Fibroblast of skin of left quadriceps (primary cell): ENCODE measurements around the gene SNRNP25.
A peak's percentile ranks its signal among the peaks of the same experiment; 100 is the strongest.

ENCODE experiments used
- DNase-seq, 2 experiments: peaks; one replicate each; pipeline ENCODE4 v3.0.0-alpha.2; 2013; ENCODE audit warnings: low read depth in 2 of 2

SNRNP25 gene

DNA sequence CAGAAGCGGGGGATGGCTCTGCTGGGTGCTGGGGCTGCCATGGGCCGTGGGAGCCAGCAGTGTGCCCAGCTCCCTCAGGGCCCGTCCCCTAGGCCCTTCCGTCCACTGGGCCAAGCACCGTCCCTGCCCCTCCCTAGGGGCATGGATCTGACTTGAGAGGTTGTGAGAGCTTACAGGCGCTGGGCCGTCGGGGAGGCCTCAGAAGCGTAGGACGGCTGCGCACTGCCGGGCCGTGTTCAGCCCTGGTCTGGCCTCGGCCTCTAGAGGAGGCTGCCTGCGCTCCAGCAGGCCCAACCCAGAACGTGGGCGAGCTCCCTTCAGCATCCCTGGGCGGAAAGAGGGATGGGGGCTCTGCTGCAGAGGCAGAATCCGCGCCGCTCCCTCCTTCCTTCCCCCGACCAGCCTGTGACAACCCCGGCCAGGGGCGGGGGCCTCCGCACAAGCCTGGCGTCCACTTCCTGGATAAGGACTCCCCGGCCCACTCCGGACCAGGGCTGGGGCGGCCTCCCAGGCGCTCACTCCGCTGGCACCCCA lies 23.7 kb downstream of the SNRNP25 start:
- DNase-seq, result no peak

DNA sequence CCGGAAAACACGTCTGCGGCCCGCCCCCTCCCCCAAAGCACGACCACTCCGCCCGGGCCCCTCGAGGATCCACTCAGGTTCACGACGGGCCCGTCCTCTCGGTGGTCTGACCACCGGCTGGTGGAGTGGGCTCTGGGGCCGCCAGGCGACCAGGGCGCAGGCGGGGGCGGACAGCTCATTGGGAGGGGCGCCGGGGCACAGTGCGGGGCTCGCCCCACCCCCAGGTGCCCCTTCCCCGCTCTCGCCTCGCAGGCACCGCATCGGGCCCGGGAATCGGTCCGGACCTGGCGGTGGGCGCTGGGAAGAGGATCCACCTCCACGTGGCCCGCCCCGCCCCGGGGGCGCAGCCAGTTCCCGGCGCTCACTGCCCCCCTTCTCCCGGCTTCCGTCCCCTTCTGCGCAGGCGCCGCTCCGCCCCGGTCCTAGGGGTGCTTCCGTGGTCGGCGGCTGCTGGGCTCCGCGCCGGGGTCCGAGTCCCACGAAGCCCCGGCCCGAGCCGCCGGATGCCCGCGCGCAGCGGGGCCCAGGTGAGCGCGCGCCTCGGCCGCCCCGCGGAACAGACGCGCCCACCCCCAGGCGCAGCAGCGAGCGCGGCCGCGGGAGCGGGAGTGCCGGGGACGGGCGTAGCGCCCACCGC lies 24.3 kb downstream of the SNRNP25 start, which contains the start of gene MPG:
Gene MPG, plus strand, starts transcription at position 419 of the 637 bp plus-strand sequence. Its CDS starts 85 bp downstream, at position 504.
- peak; percentile 57 to 62 for DNase-seq

DNA sequence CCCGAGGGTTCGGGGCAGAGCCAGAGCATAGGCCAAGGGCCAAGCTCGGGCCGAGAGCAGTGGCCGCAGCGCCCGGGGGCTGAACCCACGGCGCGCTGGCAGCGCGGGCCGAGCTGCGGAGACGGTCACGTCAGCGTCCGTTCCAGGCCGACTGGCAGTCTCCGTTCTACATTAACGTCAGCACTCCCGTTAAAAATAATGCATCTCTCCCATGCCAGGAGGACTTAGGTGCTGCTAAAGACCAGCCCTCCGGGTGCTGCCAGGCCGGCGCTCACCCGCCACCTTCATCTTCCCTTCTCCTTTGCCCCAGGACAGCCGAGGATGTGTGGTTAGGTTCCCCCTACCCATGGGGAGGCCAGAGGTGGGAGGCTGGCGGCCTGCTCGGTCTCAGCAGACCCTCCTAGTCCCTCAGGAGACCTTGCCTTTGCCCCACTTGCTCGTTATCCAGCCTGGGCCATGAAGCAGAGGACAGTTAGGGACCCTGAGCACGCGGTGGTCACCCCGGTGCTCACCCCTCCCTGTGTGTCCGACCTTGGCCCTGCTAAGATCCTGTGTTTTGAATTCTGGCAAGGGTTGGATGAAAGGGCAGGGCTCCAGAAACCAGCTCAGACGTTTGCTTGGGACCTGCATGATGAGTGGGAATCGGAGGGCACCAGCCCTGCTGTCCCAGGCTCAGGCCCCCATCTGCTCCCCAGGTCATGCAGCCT lies 25.0 kb downstream of the SNRNP25 start:
- no peak for DNase-seq

DNA sequence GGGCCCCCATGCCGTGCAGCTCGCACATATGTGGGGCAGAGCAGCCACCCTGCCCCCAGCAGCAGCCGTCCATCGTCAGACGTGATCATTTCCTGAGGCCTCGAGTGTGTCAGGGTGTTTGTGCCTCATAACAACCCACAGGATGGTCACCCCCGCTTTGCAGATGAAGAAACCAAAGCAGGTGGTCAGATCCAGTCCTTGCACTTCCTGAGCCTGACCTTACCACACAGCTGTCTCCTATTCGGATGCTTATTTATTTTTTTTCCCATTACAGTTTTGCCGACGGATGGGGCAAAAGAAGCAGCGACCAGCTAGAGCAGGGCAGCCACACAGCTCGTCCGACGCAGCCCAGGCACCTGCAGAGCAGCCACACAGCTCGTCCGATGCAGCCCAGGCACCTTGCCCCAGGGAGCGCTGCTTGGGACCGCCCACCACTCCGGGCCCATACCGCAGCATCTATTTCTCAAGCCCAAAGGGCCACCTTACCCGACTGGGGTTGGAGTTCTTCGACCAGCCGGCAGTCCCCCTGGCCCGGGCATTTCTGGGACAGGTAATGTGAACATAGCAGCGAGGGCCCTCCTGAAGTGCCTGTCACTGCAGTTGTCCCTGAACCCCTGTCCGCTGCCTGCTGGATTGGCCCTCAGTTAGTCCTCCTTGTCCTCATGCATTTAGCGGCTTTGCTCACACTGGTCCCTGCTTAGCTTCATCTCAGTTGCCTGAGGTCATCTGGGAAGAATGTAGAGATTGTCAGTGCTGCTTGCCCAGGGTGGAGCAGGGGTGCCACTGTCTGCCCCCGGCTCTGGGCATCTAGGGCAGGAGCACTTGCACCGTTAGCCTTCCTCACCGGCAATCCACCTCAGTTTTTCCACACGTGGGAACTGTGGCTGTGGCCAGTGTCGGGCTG lies 25.8 kb downstream of the SNRNP25 start:
- no peak for DNase-seq

DNA sequence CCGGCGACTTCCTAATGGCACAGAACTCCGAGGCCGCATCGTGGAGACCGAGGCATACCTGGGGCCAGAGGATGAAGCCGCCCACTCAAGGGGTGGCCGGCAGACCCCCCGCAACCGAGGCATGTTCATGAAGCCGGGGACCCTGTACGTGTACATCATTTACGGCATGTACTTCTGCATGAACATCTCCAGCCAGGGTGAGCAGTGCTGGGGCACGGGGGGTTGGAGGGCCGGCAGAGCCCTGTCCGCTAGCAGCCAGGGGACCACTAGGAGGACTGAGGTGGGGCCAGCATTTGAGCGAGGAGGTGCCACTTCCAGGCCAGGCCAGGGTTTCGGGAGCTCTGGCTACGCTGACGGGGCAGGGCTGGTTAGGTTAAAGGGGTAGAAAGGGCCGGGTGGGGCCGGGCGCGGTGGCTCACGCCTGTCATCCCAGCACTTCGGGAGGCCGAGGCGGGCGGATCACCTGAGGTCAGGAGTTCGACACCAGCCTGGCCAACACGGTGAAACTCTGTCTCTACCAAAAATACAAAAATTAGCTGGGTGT lies 29.5 kb downstream of the SNRNP25 start:
- DNase-seq, result no peak

DNA sequence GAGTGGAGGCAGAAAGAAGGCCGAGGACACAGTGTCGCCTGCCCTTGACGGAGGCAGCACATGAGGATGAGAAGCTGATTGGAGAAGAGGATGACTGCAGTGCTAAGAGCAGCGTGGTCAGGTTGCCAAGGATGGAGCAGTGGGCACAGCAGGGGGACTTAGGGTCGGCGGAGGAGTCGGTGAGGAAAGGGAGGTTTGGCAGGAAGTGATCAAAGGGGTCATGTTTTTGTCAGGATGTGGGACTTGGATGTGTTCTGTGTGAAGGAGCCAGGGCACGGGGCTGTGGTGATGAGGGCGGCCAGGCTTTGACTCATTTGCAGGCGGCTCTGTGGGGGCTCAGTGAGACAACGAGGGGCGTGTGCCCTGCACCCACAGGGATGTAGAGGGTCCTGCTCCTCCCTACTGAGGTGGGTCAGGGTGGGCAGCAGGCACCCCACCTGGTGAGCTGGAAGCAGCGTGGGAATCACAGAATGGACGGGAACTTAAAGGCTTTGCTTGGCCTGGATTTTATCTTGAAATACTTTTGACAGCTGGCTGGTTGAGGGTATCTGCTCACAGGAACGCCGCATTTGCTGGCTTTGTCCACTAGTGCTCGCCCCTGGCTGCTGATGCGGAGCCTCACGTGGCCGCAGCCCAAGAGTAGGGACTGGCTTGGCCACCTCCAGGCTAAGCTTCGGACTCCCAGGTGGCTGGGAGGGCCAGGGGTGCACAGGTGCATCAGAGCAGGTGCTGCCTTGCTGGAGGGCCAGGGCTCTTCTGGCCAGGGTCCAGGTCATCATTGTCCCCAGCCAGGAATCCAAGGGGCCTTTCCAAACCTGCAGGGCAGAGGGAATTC lies 30.4 kb downstream of the SNRNP25 start:
- DNase-seq, result no peak

DNA sequence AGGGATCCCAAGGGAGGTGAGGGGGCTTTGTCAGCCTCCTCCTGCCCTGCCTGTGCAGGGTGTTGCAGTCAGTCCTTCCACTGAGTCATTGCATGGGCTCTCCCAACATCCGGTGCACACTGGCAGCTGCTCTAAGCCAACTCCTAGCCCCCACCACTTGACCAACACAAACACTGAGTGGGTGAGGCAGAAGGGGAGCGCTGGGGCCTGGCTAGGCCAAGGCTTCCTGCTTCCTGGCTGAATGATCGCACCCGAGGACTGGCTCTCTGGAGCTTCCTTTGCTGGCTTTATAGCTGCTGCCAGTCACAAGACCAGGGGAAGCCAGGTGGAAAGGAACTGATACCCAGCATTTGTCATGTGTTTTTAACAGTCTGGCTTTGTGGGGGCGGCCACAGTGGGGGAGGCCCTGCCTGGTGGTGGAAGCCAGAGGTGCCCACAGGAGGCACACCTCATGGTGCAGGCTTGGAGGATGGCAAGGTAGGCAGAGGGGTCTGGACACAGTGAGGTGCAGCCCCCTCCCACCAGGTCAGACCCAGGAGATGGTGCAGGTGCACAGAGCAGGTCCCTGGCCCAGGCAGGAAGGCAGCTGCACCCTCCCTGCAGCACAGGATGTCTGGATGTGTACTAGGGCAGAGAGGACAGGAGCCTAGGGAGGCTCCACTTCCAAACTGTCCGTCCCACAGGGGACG lies 31.2 kb downstream of the SNRNP25 start:
- no peak for DNase-seq

DNA sequence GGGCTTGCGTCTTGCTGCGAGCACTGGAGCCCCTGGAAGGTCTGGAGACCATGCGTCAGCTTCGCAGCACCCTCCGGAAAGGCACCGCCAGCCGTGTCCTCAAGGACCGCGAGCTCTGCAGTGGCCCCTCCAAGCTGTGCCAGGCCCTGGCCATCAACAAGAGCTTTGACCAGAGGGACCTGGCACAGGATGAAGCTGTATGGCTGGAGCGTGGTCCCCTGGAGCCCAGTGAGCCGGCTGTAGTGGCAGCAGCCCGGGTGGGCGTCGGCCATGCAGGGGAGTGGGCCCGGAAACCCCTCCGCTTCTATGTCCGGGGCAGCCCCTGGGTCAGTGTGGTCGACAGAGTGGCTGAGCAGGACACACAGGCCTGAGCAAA lies 31.8 kb downstream of the SNRNP25 start:
- DNase-seq, result no peak

DNA sequence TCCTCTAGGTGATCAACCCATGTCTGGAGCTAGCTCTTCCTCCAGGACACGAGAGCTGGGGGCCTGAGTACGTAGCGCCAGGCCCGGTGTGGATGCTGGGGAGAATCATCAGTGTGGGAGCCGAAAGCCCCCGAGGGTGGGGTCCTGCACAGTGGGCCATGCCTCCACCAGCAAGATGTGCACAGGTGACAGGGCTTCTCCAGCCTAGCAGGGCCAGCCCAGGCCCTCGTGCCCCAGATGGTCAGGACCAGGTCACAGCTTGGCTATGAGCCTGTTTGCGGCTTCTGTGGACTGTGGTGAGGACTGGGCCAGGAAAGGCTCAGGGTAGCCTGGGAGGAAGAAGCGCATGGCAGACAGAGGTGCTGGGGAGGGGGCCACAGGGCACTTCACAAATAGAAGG lies 32.2 kb downstream of the SNRNP25 start:
- DNase-seq, result no peak

DNA sequence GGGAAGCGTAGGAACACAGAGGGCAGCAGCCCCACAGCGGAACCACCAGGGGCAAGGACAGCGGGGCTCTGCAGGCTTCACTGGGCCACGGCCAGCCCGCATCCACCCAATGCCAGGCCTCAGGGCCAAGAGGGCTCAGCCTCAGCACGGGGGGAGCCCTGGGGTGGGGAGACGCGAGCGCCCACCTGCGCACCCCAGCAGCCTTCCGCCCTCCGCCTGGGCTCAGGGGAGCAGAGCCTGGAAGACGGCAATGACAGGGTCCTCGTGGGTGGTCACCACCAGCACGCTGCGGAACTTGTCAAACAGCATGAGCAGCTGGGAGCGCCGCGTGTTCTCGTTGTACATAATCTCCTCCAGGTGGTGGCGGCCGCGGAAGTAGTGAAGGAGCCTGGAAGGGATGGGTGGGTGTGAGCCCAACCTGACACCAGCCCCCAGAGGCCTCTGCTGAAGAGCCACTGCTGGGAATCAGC lies 32.9 kb downstream of the SNRNP25 start:
- DNase-seq, result no peak

DNA sequence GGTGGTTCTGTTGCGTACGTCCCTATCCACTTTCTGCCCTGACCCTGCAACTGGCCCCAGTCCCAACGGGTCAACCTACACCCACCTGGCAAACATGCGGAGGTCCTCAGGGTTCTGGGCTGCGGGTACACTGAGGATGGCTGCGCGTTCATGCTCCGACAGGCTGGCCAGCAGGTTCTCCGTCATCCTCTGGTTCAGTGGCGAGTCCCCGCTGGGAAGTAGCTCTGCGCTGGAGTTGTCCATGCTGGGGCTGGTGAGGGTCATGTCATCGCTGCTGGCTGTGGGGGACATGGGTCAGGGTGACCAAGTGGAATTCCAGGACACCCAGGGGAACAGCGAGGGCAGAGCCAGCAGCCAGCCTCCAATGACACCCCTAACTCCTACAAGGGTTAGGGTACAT lies 35.0 kb downstream of the SNRNP25 start:
- DNase-seq, result no peak

DNA sequence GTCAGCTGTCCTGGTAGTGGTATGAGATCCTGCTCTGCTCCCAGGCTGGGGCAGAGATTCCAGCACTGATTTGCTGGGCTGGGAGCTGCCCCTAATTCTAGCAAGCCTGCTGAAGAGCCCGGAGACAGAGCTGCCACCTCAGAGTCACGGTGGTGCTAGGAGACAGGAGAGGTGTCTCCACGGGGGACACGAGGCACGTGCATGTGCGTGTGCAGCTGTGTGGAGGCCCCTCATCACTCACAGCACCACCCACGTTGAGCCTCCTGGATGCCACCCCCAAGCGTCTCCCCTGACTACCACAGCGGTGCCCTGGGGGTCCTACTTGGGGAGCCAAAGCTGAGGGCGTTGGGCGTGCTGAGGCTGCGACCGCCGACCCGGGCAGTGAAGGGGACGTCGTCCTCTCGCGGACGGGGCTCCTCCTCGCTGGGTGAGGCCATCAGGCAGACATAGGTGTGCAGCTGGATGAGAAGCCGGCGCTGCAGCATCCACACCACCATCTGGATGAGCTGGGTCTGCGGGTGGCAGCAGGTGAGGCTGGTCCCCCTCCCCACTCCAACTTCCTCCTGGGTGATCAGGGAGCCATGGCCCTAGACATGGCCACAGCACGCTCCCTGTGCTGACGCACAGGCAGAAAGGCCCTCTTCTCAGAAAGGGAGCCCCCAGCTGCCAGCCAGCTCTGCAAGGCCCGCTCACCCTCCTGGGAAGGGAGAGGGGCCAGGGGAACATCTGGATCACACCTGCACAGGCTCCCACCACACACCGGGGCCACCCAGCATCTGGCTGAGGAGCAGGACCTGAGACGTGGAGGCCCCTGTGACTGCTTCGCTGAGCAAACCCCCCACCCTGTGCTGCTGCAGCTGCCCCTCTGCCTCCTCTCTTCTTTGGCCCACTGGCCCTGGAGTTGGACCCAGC lies 36.0 kb downstream of the SNRNP25 start:
- no peak for DNase-seq

DNA sequence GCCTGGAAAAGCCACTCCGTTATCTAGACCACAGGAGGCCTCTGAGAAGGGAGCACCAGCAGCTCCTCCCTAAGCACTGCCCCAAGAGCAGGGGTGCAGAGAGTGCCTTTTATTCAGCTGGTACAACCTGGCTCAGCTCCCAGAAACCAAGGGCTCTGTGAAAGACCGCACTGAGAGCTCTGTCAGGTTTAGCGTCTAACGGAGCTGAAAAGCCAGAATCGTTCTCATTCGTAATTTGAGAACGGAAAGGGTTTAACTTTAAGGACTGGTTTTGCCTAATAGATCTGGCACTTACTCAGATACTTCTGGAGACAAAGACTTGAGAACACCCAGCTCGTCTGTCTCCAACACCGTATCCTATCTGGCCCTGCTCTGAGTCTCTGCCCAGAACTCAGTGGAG lies 37.9 kb downstream of the SNRNP25 start:
- no peak for DNase-seq

DNA sequence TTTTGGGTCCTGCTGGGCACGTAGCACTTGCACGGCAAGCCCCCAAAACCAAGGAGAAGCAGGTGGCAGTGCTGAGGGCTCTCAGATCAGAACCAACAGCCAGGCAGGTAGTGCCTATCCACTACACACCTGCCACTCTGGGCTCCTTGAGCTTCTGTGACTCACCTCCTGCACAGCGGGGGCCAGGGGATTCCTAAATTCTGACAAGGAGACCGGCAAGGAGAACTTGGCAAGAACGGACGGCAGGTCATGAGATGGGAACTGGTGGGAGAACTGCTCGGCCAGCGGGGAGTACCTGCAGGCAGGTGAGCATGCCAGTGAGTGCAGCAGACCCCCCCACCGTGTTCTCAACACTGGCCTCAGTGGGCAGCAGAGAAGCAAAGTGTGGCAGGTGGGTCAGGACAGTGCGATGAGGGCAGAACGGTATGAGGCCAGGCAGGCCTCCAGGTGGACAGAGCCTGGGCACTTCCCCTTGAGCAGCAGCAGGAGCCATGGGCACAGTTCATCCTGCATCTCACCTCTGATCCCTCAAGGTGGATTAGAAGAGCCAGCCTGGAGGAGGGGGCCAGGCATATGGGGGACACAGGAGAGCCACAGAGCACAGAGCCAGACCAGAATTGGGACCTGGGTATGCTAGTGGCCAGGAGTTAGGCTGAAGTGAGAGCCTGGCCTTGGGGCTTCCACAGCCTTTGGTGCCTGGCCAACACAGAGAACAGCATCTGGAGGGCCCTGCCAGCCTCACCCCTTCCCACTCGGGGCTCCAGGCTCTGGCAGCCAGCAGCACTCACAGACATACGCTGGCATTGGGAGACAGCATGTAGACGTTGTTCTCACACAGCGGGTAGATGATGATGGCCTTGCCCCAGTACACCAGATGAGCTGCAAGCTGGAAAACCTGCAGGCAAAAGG lies 39.1 kb downstream of the SNRNP25 start:
- DNase-seq, result no peak

DNA sequence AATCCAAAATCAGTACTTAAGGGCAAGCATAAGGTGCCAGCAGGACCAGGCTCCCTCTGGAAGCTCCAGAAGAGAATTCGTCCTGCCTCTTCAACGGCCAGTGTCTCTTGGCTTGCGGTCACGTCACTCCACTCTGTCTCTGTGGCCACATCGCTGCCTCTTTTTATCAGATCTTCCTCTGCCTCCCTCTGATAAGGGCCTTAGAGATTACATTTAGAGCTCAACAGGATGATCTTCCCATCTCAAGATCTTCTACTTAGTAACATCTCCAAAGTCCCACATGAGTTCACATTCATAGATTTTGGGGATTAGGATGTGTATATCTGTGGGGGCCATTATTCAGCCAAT lies 41.3 kb downstream of the SNRNP25 start:
- DNase-seq, result no peak

DNA sequence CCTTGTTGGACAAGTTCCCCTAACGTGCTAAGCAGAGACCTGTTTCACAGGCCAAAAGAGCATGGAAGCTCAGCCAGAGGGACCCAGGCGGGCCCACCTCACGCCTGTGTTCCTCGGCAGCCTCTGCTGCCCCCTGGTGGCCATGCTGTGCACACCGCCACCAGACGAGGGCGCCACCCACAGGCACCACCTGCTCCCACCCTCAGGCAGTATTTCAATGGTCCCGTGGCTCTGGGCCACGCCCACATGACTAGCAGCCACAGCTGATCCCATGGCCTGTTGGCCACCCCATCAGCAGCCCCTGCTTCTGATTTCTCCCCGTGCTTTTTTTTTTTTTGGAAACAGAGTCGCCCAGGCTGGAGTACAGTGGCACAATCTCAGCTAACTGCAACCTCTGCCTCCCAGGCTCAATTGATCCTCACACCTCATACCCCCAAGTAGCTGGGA lies 43.3 kb downstream of the SNRNP25 start:
- peak; percentile 51 to 55 for DNase-seq

DNA sequence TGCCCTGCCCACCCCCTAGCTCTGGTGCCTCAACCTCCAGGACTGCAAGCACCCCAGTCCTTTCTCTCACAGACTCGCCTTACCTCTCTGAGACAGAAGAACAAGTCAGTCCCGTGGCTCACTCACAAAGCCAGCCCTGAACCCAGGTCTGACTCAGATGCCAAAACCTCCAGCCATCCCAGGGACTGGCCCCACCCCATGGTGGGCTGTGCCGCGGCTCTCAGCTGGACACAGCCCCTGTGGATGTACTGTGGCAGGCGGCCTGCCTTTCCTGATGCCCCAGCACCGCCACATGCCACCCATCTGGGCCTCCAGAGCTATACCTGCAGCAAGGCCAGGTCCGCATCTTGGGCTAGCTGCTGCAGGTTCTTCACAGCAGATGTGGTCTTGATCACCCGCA lies 44.2 kb downstream of the SNRNP25 start:
- no peak for DNase-seq

DNA sequence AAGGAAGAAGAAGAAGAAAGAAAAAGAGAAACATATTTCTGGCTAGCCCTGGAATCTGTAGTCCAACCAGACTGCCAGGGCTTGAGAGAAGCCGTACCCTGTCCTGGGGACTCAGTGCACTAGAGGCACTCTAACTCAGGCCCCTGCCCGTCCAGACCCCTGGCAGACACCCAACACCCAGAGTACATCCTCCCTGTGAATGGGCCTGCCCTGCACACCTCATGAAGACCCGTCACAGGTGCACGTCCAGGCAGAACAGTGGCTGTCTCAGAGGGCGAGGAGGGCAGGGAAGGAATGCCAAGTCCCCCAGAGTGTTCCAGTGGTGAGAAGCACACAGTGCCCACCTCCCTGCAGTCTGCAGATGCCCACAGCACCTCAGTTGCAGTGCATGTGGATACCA lies 47.4 kb downstream of the SNRNP25 start:
- DNase-seq, result no peak
